Measurements from ENCODE around the gene BPIFB6.

BPIFB6 gene

DNA sequence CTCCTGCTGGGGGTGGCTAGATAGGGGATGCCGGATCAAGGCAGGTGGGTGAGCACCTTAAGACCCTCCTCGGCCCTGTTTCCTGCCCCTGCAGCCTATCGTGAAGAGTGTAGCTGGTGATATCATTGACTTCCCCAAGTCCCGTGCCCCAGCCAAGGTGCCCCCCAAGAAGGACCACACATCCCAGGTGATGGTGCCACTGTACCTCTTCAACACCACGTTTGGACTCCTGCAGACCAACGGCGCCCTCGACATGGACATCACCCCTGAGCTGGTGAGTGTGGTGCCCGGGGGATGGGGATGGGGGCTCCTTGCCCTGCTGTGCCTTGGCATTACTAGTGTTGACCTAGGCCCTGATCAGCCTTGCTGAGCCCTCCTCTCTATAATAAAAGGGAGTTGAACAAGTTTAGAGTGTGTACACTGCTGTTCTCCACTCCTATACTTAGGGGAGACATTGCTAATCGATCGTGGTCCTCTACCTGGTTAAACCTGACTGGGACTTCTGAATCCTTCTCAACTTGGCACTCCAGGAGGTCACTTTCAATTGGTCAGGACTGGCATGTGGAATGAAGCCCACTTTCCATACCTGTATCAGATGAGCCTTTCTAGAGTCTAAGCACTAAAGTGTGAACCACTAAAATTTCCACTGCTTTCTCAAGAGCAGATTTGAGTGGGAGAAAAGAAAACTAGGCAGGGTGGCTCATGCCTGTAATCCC is 33.3 kb downstream of the BPIFB6 start:
- no peak for DNase-seq

DNA sequence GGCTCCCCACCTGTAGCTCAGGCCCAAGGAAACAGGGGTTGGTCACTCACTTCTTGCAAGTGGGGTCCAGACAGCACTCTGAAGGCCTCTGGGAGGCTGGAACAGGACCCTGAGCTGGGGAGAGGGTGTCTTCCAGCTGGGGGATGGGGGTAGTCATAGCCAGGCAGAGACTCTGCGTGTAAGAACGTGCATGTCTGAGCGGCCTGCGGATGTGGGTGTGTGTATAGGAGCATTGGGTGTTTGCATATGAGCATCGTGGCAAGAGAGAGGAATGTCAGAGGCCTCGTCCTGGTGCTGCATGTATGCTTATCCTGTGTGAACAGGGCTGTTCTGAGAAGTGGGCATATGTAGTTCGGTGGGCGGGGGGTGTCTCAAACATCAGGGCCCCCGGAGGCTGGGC is 34.3 kb downstream of the BPIFB6 start:
- no peak for DNase-seq

DNA sequence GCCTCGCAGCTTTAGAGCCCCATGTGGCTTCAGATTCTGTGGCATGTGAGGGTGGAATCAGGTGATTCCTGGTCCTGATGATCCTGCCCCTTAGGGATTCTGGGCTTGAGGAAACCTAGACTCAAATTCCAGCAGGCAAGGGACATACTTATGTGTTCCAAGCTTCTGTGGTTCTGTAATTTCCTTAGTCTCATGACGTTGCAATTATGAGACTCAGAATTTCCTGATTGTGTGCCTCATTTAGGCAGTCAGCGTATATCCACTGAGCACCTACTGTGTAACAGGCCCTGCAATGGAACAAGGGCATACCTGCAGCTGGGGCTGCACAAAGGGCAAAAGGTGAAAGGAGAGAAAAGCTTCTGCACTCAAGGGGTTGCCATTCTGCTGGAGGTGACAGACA is 36.4 kb downstream of the BPIFB6 start:
- no peak for DNase-seq

DNA sequence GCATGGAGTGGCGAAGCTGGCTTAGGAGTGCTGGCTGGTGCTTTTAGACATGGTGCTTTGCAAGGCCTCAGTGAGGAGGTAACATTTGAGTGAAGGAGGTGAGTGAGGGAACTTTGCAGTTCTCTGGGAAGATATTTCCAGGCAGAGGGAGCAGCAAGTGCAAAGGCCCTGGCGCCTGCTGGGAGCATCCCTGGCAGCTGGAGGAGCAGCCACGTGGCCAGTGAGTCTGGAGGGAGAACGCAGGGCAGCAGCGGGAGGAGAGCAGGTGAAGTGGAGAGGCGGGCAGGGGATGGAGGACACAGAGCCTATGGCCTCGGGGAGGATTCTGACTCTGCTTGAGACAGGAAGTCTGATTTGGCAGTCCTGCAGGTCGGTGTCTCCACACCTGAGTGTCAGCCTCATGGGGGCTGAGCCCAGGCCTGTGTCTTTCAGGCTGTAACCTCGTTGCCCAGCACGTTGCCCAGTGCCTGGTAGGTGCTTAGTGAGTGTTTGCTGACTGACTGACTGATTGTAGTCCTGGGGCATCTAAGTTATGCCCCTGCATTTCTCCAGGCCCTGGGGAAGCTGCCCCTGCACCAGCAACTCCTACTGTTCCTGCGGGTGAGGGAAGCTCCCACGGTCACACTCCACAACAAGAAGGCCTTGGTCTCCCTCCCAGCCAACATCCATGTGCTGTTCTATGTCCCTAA is 36.9 kb downstream of the BPIFB6 start:
- DNase-seq, result no peak

DNA sequence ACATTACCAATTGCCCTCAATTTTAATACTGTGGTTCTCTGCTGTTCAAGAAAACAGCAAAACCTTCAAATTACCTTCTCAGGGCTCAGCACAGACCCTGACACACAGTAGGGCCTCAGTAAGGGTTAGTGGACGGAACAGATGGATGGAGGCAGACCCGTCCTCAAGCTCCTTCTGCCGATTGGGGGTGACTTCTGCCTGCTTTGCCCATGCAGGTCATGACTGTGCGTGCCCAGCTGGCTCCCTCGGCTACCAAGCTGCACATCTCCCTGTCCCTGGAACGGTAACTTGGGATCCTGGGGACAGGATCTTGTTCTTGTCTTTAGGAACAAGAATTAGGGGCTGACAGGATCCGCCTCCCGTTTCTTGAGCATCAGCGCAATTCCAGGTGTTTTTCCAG is 38.2 kb downstream of the BPIFB6 start:
- DNase-seq, result no peak

DNA sequence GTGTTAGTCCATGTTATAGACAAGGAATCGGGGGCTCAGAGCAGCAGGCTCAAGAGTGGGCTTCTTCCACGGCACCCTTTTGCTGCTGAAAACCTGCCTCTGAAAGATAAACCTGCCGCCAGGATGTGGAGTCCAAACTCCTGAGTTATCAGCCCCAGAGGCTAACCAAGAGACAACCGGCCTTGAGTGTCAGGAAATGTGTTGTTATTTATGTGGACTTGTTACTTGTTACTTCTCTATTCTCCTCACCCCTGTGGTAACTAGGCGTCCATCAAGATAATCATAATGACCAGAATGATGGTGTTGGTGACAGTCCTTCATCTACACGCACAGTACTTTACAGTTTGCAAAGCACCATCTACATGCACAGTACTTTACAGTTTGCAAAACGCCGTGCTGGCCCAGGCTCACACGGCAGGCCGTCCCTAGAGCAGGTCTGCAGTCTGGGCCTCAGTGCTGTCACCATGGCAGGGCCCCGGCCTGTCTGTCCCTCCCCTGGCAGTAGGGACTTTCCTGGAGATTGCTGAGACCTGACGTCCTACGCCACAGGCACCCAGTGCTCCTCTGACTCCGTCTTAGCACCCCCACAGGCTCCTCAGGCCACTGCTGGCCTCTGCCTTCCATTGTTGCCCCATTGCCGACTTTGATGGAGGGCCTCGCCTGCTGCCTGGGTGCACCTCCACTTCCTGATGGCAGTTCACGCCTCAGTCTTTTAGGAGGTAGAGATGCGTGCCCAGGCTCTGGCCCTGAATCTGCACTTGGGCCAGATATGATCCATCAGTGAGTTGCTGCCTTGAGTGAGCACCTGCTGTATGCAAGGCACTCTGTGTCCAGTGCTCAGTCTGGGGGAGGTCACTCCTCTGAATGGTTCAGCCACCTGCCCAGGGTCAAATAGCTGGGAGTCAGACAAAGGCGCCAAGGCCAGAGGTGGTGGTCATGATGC is 38.9 kb downstream of the BPIFB6 start:
- no peak for DNase-seq

DNA sequence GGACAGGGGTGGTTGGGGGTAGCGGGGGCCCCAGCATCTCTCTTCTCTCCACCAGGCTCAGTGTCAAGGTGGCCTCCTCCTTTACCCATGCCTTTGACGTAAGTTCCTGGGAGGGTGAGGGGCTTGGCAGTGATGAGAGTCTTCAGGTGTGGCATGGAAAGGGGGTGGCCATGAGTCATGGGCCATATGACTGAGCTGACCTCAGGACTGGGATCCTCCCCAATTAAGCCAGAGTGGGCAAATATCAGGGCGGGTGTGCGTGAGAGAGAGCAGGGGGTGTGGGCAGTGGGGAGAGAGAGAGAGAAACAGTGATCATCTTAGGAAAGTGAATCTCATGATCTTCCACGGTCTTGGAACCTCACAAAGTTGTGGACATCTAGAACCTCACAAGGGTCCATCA is 39.8 kb downstream of the BPIFB6 start:
- DNase-seq, result no peak

DNA sequence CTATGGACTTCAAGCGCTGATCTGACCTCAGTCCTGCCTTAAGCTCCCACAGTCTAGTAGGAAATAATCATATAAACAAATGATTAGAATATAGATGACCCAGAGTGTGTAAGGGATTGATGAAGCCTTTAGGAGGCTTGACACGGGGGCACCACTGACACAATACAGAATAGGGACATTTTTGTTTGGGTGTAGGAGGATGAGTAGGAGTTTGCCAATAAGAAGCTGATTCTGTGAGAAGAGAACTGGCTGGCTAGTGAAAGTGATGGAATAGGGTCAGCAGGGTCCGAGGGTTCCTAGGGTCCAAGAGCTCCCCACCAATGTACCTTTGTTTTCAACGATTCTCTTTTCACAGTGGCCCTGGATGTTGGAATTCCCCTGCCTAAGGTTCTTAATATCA is 40.9 kb downstream of the BPIFB6 start:
- DNase-seq, result no peak

DNA sequence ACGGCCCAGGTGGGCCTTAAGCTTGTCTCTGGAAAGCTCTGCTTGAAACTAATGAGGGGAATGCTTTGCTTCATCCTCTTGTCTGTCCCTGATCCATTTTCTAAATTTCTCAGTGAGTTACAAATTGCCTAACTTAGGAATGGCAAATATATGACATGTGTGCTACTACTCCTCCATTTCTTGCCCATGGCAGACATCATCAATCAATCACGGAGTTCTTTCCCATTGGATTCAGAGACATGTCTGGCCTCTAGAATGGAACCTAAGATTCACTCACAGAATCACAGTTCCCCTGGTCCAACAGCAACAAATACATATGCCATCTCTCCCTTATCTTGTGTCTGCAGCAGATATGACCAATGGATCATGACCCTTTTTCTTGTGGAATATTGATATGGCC is 41.4 kb downstream of the BPIFB6 start:
- no peak for DNase-seq

DNA sequence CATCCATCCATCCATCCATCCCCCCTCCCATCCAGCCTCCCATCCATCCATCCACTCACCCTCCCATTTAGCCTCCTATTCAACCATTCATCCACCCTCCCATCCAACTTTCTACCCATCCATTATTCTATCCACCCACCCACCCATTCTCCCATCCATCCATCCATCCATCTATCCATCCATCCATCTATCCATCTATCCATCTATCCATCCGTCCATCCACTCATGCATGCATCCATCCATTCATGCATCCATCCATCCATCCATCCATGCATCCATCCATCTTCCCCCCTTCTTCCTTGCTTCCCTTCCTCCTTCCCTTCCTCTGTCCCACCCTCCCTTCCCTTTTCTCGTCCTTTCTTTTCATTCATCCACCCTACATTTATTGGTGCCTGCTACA is 43.2 kb downstream of the BPIFB6 start:
- DNase-seq, result no peak

DNA sequence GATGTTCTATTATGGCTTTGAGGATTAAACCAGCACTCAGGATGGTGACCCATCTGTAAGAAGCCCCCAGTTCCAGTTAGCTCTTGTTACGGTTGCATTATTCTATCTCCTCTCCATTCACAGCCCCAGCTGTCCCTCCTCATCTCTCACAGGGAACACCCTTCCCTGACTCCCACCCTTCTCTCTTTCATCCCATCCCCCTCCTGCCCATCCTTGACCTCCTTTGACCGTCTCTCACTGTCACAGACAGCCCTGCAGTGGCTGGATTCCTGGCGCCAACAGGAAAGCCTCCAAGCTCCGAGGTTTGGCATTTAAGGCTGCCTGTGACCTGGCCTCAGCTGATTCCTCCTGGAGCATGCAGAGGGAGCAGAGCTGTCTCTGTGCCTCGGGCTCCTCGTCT is 43.8 kb downstream of the BPIFB6 start:
- no peak for DNase-seq

DNA sequence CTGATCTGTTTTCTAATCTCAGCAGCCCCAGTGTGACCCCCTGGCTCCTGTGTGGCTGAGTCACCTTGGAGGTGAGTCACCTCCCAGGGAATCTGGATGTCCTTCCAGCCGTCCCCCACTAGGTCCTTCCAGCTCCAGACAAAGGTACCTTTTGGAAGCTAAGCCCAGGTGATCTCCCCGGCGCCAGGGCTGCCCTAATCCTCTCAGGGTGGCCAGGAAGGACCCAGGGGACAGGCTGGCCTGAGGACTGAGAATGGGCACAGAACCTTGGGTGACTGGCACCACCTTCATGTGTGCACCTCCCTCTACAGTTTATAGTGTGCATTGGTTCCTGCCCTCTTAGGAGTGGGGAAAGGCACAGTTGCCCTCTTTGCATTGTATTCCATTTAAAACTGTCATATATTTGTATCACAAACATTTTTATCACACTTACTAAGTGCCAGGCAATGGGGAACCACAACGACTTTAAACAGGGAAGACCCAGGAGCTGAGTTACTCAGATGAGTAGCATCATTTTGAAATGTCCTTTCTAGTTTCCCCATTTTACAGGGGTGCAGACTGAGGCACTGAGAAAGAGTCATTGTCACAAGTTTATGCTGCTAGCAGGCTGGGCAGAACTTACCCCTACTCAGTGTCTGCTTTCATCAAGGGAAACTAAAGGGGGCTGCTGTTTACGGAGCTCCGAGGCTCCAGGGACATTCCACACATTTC is 45.4 kb downstream of the BPIFB6 start:
- no peak for DNase-seq

DNA sequence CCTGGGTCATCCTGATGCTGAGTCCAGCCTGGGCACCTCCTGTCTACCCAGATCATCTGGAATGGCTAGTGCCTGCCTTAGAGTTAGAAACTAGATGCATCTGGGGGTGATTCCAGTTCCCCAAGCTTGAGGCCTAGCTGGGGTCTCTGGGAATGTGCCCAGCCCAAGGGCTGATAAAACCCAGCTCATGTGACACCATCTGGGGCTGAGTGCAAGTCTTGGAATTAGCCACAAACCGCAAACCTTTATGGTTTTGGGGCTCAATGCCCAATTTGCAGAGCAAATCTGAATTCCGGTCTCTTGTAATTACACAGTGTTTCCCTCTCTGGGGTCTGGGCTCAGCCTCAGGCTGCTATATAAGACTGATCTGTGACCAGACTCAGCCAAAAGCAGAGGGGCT is 47.8 kb downstream of the BPIFB6 start, which contains the start of gene BPIFB4:
TSS of gene BPIFB4 (plus strand) at position 385 of the 400 bp plus-strand sequence. CDS start 1,884 bp downstream, outside the sequence.
- no peak for DNase-seq

DNA sequence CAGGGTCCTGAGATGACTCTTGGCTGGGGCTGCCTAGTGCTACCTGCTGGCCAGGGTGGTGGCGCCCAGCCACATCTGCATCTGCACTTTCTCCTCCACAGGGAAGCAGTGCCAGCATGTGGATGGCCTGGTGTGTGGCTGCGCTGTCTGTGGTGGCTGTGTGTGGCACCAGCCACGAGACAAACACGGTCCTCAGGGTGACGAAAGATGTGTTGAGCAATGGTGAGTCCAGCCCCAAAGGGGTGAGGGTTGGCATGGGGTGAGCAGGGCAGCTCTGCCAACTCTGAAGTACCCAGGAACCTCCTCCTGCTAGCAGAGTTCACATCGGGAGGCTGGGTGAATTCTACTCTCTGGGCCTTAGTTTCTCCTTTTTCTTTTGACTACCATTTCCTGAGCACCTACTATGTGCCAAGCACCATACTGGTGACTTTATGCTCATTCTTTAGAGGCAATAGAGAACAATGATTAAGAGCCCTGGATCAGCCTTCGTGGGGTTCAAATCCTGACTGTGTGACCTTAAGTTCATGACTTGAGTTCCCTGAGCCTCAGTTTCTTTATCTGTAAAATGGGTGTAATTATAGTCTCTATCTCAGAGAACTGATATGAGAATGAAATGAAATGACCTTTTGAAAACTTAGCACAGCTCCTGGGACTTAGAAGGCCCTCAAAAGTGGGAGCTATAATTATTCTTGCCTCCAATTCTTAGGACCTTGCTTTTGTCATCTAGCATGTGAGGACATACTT is 50.1 kb downstream of the BPIFB6 start:
- no peak for DNase-seq

DNA sequence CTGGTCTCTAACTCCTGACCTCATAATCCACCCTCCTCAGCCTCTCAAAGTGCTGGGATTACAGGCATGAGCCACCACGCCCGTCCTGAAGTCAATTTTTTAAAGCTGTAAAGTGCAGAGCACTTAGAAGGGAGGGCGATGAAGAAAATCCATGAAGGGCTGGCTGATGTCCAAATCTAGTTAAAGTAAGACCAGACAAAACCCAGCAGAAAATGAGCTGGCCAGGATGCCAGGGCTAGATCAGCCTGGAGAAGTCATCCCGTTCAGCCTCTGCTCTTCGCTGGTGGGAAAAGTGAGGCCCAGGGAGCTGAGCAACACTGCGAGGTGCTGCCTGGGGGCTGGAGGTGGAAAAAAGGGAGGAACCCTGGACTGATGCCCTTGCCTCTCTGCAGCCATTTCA is 51.1 kb downstream of the BPIFB6 start:
- DNase-seq, result no peak

DNA sequence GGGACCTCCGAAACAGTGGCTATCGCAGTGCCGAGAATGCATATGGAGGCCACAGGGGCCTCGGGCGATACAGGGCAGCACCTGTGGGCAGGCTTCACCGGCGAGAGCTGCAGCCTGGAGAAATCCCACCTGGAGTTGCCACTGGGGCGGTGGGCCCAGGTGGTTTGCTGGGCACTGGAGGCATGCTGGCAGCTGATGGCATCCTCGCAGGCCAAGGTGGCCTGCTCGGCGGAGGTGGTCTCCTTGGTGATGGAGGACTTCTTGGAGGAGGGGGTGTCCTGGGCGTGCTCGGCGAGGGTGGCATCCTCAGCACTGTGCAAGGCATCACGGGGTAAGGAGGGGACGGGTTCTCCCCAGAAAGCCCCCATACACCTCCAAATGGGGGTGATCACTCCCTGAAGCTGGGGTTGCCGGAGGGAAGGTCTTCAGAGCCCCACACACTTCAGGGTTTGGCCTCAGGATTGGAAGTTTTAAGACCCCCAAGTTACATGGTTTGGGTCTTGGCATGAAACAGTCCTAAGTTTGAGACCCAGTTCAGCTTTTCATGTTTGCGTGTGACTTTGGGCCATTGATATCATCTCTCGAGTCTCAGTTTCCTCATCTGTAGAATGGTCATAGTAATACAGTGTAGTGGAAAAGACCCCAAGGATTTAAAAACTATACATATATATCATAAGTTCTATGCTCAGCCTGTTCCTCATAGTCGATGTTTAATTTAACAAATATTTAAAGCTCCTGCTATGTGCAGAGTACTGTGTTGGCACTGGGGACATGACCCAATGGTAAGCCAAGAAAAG is 52.3 kb downstream of the BPIFB6 start:
- DNase-seq, result no peak

DNA sequence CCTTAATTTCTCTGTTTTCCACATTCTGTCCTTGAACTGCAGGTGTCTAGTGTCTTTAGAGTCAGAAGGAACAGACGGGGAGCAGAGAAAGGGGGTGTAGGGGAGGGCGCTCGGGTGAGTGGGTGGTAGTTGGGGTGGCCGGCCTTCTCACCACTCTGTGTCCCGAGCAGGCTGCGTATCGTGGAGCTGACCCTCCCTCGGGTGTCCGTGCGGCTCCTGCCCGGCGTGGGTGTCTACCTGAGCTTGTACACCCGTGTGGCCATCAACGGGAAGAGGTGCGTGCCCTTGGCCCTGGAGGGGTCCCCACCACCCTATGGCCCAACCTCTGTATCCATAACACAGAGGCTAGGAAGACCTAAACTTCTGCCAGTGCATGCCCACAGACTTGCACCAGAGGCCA is 53.3 kb downstream of the BPIFB6 start:
- DNase-seq, result no peak

DNA sequence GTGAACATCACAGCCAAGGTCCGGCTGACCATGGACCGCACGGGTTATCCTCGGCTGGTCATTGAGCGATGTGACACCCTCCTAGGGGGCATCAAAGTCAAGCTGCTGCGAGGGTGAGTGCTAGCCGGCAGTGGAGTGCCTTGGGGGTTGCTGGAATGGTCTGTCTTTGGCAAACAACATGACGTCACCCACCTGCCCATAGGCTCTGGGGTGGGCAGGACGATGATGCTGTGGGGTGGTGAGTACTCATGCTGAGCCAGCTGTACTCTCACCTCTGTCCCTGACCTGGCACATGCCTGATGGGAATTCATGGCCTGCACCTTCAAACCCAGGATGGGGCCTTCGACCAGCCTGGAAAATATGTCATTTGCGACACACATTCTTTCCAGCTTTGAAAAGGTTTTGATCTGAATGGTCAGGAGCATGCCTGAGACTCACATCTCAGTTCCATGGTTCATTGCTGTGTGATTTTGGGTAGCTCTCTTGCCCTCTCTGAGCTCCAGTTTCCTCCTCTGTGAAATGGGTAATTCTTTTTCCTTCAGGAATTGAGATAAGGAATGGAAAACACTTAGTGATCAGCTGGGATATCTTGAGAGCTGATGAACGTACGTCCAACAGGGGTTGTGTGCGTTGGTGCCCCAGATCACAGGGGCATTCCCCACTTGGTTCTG is 54.7 kb downstream of the BPIFB6 start:
- no peak for DNase-seq

DNA sequence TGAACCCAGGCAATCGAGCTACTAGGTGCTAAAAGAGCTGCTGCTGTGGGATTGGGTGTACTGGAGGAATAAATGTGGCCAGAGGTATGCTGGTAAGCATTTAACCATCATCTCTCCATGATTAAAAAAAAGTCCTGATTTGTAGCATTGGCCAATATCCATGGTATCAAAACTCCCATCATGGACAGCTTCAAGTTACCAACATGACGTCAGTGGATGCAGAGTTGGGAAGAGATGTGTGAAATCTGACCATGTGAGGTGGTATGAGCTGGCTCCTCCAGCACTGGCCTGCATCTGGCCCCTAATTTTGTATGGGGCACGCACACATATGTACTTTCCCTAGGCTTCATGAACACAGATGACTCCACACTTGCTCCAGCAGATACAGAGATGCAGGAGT is 59.7 kb downstream of the BPIFB6 start:
- no peak for DNase-seq

DNA sequence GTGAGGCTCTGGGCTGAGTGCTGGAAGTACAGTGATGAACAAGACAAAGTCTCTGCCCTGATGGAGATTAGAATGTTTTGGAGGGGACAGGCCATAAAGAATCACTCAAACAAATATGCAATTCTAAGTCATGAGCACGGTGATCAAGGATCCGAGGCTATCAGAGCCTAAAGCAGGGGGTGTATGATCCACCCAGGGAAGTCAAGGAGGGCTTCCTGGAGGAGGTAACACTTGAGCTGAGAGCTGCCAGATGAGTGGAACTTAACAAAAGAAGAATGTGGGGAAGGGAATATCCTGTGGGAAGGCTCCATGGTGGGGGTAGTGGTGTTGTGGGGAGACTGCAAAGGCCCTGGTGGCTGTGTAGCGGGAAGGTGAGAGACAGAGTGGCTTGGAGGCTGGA is 60.2 kb downstream of the BPIFB6 start:
- no peak for DNase-seq

DNA sequence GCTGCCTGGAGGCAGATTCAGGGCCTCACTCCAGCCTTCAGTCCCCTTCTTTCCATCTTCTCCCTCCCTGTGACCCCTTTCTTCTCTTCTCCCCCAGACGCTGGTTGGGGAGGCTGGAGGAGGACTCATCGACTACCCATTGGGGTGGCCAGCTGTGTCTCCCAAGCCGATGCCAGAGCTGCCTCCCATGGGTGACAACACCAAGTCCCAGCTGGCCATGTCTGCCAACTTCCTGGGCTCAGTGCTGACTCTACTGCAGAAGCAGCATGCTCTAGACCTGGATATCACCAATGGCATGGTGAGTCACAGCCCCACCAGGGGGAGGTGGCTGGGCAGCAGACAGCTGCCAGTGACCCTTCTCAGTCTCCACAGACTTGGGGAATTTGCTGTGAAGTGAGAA is 60.9 kb downstream of the BPIFB6 start:
- DNase-seq, result no peak

All from SHP77 treated with DMSO at 0.1 percent for 48 hours (cell line).